ENCODE measurements around the gene HYCC1. TPM values are rescaled to one million over a fixed set of nuclear protein-coding genes. Genes with fewer than 3 reads are reported as not detected.

HYCC1 gene
- polyA plus RNA-seq, 3 donors: 4.7 to 12.7 (median 12.1) TPM

DNA sequence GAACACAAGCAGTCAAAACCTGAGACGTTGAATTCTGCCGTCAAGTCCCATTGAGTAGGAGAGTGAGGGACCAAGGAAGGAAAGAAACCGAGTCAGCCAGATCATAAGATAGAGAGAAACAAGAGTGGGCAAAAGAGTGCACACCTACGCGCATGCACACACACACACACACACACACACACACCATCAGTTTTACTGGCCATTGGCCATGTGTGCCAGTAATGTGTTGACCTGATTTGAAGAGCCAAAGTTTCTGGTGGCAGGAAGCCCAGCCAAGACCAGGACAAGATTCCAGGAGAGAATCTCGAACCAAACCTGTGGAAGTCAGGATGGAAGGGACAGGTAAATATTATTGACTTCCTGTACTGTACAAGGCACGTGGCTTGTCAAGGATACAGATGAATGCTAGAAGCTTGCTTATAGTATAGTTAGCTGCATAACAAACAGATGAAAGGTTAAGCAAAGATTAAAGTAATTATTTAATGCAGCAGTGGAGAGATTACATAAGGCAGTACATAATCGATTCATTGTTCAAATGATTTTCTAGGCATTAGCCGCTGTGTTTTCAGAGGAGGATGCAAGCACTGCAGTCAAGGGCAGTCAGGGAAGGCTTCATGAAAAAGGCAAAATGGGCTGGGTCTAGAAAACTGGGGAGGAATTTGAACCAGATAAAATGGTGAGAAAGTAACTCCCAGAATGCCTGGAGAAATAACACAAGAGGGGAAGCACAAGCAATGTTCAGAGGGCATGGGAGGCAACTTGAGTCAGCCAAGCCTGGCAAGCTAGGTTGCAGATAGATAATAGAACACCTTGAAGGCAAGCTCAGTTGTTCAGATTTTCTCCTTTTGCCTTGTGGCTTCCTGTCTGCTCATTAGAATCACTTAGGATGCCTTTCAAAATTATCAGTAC, 2.7 kb upstream of the HYCC1 start:
- Mint-ChIP-seq H3K4me1 (peaks cover 41% of the 10 kb centered on the region), H3K27ac (peak overlapping the region in 6 of 7 donors; percentile 20 to 84 (median 78)), H3K27me3 (ENCODE audit: low read depth in 3 of 3) (peaks cover 0 to 4% (median 4%) of the 10 kb centered on the region in 3 donors), H3K4me3 (no peak overlapping the region), H3K9me3 (peaks cover 0 to 4% (median under 1%) of the 10 kb centered on the region in 7 donors), H3K36me3 (peaks cover 0 to under 1% of the 10 kb centered on the region in 2 donors)
- peak overlapping the region in 1 of 3 experiments; percentile 48 for H3K4me3 ChIP-seq (replicated peaks in 1 of 3; ENCODE audit: low read depth in 2 of 3, low read length in 3 of 3)
- no peak overlapping the region for H3K9ac ChIP-seq (ENCODE audit: insufficient read depth, low read length, poor library complexity, severe bottlenecking)
- no peaks in the 10 kb centered on the region for H3K36me3 ChIP-seq (replicated peaks in 1 of 2; ENCODE audit: control insufficient read depth in 1 of 2, insufficient read depth in 2 of 2, low read length in 2 of 2)
- no peaks in the 10 kb centered on the region for H3K9me3 ChIP-seq (replicated peaks in 1 of 2; ENCODE audit: control insufficient read depth in 1 of 2, insufficient read depth in 1 of 2, low read length in 2 of 2)
- peaks cover 8% of the 10 kb centered on the region for H4K20me1 ChIP-seq (ENCODE audit: insufficient read depth, low read length)
- peak overlapping the region; percentile 59 for H3K4me2 ChIP-seq (replicated peaks; ENCODE audit: extremely low read depth, low read length, poor library complexity, severe bottlenecking)
- intact Hi-C loops (cut with micrococcal nuclease): loop anchor here in 1 of 2 donors (10.0 kb wide), 1 partner anchor 452 kb away; no protein-coding TSS in a partner anchor
- peaks cover 22% of the 10 kb centered on the region for H3K79me2 ChIP-seq (ENCODE audit: insufficient read depth, low read length)
- TF ChIP-seq, protein P1, sequence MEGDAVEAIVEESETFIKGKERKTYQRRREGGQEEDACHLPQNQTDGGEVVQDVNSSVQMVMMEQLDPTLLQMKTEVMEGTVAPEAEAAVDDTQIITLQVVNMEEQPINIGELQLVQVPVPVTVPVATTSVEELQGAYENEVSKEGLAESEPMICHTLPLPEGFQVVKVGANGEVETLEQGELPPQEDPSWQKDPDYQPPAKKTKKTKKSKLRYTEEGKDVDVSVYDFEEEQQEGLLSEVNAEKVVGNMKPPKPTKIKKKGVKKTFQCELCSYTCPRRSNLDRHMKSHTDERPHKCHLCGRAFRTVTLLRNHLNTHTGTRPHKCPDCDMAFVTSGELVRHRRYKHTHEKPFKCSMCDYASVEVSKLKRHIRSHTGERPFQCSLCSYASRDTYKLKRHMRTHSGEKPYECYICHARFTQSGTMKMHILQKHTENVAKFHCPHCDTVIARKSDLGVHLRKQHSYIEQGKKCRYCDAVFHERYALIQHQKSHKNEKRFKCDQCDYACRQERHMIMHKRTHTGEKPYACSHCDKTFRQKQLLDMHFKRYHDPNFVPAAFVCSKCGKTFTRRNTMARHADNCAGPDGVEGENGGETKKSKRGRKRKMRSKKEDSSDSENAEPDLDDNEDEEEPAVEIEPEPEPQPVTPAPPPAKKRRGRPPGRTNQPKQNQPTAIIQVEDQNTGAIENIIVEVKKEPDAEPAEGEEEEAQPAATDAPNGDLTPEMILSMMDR (IDR thresholded peaks at IDR 0.05): no peak
- no peak for DNase-seq
- peaks cover 67 to 80% of the 10 kb centered on the region in 2 donors for H3K4me1 ChIP-seq (ENCODE audit: control insufficient read depth in 1 of 2, insufficient read depth in 2 of 2, low read length in 2 of 2)
- WGBS (ENCODE audit: insufficient coverage): 92% methylated on average over 4 of the region's 9 CpGs
- no peaks in the 10 kb centered on the region for H3K27me3 ChIP-seq (ENCODE audit: control insufficient read depth in 2 of 2, insufficient read depth in 2 of 2, low read length in 2 of 2)
- H2AFZ ChIP-seq (ENCODE audit: insufficient read depth, low read depth, low read length, poor library complexity, severe bottlenecking): no peak overlapping the region
- H3K27ac ChIP-seq (ENCODE audit: low read depth in 1 of 2, low read length in 2 of 2): peak overlapping the region in 1 of 2 donors; percentile 64

DNA sequence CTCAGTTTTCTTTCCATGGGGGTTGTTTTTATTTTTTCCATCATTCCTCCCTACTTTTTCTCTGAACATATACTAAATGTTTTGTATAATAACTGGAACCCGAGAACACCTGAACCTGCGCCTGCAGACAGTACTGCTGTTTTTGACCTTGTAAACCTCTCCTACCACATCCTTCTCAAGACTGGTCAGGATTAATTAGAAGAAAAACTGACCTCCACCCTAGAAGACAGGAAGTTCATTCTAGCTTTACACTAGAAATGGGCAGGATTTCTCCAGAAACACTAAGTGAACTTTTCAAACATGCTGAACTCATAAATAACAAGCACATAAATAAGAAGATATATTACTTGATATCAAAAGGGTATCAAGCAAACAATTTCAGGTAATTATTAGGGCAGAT, 751 bp upstream of the HYCC1 start:
- no peak overlapping the region for H3K4me3 Mint-ChIP-seq
- TF ChIP-seq, protein P1 (IDR thresholded peaks at IDR 0.05): no peak
- H3K9me3 ChIP-seq (replicated peaks in 1 of 2; ENCODE audit: control insufficient read depth in 1 of 2, insufficient read depth in 1 of 2, low read length in 2 of 2): no peaks in the 10 kb centered on the region
- no peaks in the 10 kb centered on the region for H3K36me3 Mint-ChIP-seq
- H3K4me3 ChIP-seq (replicated peaks in 1 of 3; ENCODE audit: low read depth in 2 of 3, low read length in 3 of 3): no peak overlapping the region
- 100% methylated on average over 2 of the region's 2 CpGs for WGBS (ENCODE audit: insufficient coverage)
- H3K9ac ChIP-seq (ENCODE audit: insufficient read depth, low read length, poor library complexity, severe bottlenecking): no peak overlapping the region
- H3K27me3 Mint-ChIP-seq (ENCODE audit: low read depth in 3 of 3): peaks cover 0 to 4% (median 2%) of the 10 kb centered on the region in 3 donors
- H3K27ac ChIP-seq (ENCODE audit: low read depth in 1 of 2, low read length in 2 of 2): no peak overlapping the region
- peaks cover 65 to 80% of the 10 kb centered on the region in 2 donors for H3K4me1 ChIP-seq (ENCODE audit: control insufficient read depth in 1 of 2, insufficient read depth in 2 of 2, low read length in 2 of 2)
- H3K79me2 ChIP-seq (ENCODE audit: insufficient read depth, low read length): peaks cover 38% of the 10 kb centered on the region
- H3K27ac Mint-ChIP-seq: peak overlapping the region; percentile 14 to 90 (median 48)
- no peaks in the 10 kb centered on the region for H3K27me3 ChIP-seq (ENCODE audit: control insufficient read depth in 2 of 2, insufficient read depth in 2 of 2, low read length in 2 of 2)
- H4K20me1 ChIP-seq (ENCODE audit: insufficient read depth, low read length): peaks cover 21% of the 10 kb centered on the region
- peak overlapping the region; percentile 12 for H3K4me2 ChIP-seq (replicated peaks; ENCODE audit: extremely low read depth, low read length, poor library complexity, severe bottlenecking)
- H2AFZ ChIP-seq (ENCODE audit: insufficient read depth, low read depth, low read length, poor library complexity, severe bottlenecking): no peak overlapping the region
- DNase-seq: no peak
- H3K9me3 Mint-ChIP-seq: peaks cover 0 to 3% (median 0%) of the 10 kb centered on the region in 7 donors
- no peaks in the 10 kb centered on the region for H3K36me3 ChIP-seq (replicated peaks in 1 of 2; ENCODE audit: control insufficient read depth in 1 of 2, insufficient read depth in 2 of 2, low read length in 2 of 2)
- intact Hi-C loops (cut with micrococcal nuclease): loop anchor here in 1 of 2 donors (5.0 to 10.0 kb wide), 2 partner anchors 43 to 450 kb away; no protein-coding TSS in a partner anchor
- peaks cover 25% of the 10 kb centered on the region for H3K4me1 Mint-ChIP-seq

Measured in CD14-positive monocyte (primary cell).